ENCODE results near the gene NFE2L1.
A peak's percentile ranks its signal among the peaks of the same experiment; 100 is the strongest.
"Not testable (repeated sequence)": the region's sequence is repeated elsewhere in the genome, so short reads cannot be mapped to it uniquely, and the experiment has no call there.

Gene NFE2L1

DNA sequence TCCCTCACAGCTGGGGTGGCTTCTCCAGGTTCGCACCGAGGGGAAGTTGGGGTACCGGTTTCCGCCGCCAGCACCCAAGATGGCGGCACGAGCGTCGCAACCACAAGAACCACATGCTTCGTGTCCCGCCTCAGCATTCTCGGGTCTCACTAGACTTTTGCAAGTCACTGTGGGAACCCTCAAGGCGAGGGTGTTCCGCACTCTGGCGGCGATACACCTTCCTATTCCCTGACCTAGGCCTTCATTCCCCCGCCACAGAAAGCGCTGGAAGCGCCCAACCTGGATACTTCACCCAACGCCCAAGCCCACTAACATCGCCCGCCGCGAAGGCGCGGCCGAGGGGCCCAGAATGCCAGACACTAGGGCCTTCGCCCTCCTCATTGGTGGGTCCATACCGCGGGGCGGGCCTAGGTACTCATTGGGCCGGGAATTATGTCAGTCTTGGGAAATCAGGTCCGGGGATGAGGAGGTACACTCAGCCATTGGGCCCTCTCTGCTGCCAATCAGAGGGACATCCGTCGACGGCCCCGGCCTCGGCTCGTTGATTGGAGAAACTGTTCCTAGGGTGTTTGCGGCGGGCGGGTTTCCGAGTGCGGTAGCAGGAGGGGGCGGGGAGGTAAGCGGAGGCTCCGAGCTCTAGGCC lies at the start of gene NFE2L1:
Gene NFE2L1 (plus strand): TSS at position 619 of the 643 bp plus-strand sequence. CDS start 2,760 bp downstream, outside the sequence.
- peak; percentile 99 for DNase-seq (ENCODE audit: low read depth)

DNA sequence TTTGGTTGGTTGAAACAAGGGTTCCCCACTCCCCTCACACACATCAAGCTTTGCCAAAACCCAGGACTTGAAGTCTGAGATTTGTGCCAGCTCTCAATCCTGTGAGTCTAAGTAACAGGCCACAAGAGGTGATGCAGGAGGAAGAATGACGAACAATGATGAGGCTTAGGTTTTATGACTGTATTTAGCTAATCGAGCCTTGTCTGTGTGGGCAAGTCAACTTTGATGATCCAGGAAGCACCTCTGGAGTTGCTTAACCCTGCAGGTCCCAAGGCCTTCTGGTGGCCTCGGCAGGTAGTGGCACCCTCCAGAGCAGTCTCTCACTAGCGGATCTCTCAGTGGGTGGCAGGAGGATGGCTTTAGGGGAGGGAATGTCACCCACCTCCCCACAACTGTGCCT lies 48.6 kb upstream of the NFE2L1 start:
- no peak for DNase-seq (ENCODE audit: low read depth)

GRCh38 chr17:48001197-48001596 lies 47.0 kb upstream of the NFE2L1 start:
- DNase-seq (ENCODE audit: low read depth) = no peak

- not testable (repeated sequence) for DNase-seq (ENCODE audit: low read depth)
These were observed 46.5 kb upstream of the NFE2L1 start for GRCh38 chr17:48001657-48002056.

- DNase-seq (ENCODE audit: low read depth) = no peak
These were observed 45.8 kb upstream of the NFE2L1 start for GRCh38 chr17:48002266-48002915.

- DNase-seq (ENCODE audit: low read depth) = no peak
These were observed 45.2 kb upstream of the NFE2L1 start for GRCh38 chr17:48002916-48003416.

DNA sequence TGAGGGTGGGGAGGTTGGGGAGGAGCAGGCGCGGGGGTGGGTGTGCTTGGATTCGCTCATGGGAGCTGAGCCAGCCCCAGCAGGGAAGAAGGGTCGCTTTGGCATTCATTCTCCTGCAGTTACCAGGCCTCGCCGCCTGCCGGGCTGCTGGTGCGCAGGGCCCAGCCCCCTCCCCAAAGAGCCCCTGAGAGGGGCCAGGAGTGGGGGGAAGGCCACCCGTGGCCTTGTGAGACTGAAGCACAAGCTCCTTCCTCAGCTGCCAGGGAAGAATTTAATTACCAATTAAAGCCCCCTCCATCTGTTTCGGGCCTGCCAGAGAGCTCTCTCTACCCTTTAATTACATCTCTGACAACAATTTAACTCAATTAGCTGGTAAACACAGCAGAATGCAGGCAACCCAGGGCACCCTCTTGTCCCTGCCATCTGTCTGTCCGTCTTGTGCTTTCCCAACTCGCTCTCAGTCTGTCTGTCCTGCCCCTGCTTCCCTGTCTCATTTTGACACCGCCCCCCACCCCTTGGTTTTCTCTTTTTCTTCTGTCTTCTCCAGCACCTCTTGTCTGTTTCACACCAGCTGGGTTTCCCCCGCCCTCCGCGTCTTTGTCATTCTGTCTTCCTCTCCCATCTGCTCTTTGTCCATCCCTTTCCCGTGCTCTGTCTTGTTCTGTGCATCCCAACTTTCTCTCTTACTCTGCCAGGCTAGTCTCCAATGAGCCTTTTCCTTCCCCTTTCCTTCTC lies 44.6 kb upstream of the NFE2L1 start:
- no peak for DNase-seq (ENCODE audit: low read depth)

- no peak for DNase-seq (ENCODE audit: low read depth)
These were observed 43.2 kb upstream of the NFE2L1 start for GRCh38 chr17:48004983-48005382.

GRCh38 chr17:48006936-48007709 lies 41.0 kb upstream of the NFE2L1 start:
- DNase-seq (ENCODE audit: low read depth) = no peak

DNA sequence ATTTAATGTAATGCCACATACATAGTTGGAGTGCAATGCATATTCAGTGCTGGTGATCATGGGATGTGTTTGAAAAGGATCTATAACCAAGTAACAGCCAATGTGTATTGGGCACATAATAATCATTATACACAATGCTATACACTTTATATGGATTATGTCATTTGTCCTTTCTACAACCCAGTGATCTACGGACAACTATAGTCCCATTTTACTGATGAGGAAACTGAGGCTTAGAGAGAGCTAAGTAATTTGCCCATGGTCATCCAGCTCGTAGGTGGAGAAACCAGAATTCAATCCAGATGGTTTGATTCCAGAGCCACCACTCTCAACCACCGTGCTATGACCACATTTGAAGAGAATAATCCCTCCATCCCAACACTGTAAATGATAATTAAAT lies 38.0 kb upstream of the NFE2L1 start:
- DNase-seq (ENCODE audit: low read depth) = no peak

GRCh38 chr17:48011405-48012150 lies 36.6 kb upstream of the NFE2L1 start:
- DNase-seq (ENCODE audit: low read depth) = no peak

GRCh38 chr17:48012151-48012520 lies 36.0 kb upstream of the NFE2L1 start:
- no peak for DNase-seq (ENCODE audit: low read depth)

GRCh38 chr17:48012654-48013053 lies 35.5 kb upstream of the NFE2L1 start:
- no peak for DNase-seq (ENCODE audit: low read depth)

GRCh38 chr17:48013876-48014594 lies 34.1 kb upstream of the NFE2L1 start:
- DNase-seq (ENCODE audit: low read depth) = no peak

DNA sequence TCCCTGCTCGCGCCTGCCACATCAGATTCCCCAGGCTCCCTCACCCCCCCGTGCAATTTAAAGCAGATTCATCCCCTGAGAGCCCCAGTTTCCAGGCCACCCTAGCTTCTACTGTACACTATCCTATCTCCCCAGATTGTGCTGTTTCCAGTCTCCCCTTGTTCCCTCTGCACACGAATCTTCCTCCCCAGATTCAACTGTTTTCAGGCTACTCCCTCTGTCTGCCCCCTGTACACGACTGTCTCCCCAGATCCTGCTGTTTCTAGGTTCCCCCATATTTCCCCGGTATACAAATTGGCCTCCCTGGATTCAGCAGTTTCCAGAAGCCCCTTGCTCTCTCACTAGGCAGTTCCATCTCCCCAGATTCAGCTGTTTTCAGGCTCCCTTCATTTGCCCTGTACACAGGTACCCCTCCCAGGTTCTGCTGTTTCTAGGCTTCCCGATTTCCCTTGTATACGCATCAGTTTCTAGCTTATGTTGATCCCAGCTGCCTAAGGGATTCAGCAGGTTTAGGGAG lies 33.5 kb upstream of the NFE2L1 start:
- no peak for DNase-seq (ENCODE audit: low read depth)

DNA sequence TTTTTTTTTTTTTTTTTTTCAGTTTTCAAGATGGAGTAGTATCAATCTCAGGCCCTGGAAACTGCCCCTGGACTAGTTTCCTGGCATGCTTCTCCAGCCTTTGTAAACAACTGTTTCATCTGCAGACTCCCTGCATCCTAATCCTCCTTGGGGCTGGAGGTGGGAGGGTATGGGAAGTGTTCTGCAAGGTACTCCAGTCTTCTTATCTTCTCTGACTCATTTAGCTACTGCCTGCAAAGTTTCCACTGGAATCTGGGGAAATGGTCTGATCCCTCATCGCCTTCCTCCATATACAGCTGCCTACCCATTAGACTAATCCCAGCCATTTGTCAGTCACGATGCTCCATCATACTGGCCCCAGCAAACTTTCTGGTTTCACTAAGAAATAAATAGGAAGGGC lies 32.0 kb upstream of the NFE2L1 start:
- no peak for DNase-seq (ENCODE audit: low read depth)

- DNase-seq (ENCODE audit: low read depth) = not testable (repeated sequence)
These were observed 30.4 kb upstream of the NFE2L1 start for GRCh38 chr17:48017817-48018158.

GRCh38 chr17:48021934-48022333 lies 26.2 kb upstream of the NFE2L1 start:
- DNase-seq (ENCODE audit: low read depth) = no peak

- DNase-seq (ENCODE audit: low read depth) = no peak
These were observed 25.3 kb upstream of the NFE2L1 start for GRCh38 chr17:48022901-48023300.

DNA sequence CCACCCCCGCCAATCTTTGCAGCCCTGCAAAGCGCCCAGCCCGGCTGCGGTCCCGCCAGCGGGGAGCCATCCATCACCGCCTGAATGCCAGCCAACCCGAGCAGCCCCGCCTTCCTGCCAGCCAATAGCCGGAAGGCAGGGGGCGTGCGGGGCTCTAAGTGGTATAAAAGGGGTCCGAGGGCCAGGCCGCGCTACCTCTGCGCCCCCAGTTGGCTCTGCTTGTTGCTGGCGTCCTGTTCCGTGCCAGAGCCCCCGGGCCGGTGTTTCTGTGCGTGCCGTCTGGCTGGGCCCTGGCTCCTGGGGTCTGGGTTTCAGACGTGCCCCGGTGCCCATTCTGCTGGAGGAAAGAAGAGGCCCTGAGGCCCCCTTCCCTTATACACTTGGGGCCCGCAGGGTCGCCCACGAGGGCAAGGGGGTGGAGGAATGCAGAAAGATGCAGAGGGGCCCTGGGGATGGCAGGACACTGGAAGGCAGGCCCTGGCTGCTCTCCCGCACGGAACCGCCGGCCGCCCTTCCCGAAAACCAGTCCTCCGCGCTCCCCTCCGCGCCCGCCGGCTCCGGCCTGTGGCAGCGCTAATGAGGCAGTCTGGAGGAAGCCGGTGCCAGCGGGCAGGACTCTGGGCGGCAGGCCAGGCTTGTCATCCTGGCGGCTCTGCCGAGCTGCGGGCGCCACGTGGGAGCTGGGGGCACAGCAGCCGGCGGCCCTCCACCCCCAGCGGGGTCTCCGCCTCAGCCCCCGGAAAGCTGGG lies 24.6 kb upstream of the NFE2L1 start:
- no peak for DNase-seq (ENCODE audit: low read depth)

Measured in GM04503 (cell line).